ENCODE results near the gene TRIM51G.
"Not testable (repeated sequence)": the region's sequence is repeated elsewhere in the genome, so short reads cannot be mapped to it uniquely, and the experiment has no call there.

TRIM51G gene

DNA sequence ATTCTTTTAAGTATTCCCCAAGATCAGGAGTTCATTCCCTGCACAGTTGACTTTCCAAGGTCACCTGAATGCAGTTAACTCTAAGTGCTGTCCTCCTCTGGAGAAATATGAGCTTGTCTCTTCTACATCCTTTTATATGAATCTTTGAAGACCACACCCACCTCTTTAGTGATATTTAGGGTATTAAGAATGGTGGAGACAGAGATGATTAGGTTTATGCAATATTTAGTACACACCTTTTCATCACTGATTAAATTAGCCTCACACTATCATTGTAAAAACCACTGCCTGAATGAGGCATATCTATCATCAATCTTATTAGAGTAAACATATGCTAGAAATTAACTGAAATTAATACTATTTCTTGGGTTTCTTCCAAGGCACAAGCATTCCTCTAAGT is at the start of gene TRIM51G:
TSS of gene TRIM51G (minus strand) at position 101 of the 400 bp plus-strand sequence. CDS start 2,190 bp downstream, outside the sequence.
- DNase-seq = not testable (repeated sequence)

DNA sequence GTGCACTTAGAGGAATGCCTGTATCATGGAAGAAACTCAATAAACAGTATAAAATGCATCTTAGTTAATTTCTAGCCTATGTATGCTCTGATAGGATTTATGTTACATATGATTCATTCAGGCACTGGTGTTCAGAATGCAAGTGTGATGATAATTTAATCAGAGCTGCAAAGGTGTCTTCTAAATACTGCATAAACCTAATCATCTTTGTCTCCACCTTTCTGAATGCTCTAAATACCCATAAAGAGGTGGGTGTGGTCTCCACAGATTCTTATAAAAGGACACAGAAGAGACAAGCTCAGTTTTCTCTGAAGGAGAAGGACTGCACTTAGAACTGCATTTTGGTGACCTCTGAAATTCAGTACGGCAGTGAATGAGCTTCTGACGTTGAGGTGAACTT is 44.8 kb upstream of the TRIM51G start, which contains the start of gene TRIM49B:
TSS of gene TRIM49B (plus strand) at position 301 of the 400 bp plus-strand sequence. CDS start 2,777 bp downstream, outside the sequence.
- not testable (repeated sequence) for DNase-seq

- not testable (repeated sequence) for DNase-seq
Observed at GRCh38 chr11:48968592-48968991, 15.1 kb downstream of the TRIM51G start.

GRCh38 chr11:48955315-48956049 is 28.2 kb downstream of the TRIM51G start:
- DNase-seq = not testable (repeated sequence)

DNA sequence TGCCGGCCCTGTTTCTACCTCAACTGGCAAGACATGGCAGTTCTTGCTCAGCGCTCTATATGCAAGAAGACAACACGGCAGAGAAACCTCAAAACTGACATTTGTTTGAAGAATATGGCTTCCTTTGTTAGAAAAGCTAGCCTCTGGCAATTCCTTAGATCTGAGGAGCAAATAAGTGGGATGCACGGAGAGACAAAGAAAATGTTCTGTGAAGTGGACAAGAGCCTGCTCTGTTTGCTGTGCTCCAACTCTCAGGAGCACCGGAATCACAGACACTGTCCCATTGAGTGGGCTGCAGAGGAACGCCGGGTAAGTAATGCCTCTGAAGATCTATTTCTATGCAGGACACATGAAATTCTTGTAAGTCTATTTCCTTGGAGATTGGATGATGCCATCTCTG is 37.9 kb downstream of the TRIM51G start:
- not testable (repeated sequence) for DNase-seq
